ENCODE measurements around the gene TAB2. TPM values are rescaled to one million over a fixed set of nuclear protein-coding genes. Genes with fewer than 3 reads are reported as not detected.
A peak's percentile ranks its signal among the peaks of the same experiment; 100 is the strongest.
"Not testable (repeated sequence)": the region's sequence is repeated elsewhere in the genome, so short reads cannot be mapped to it uniquely, and the experiment has no call there.

Gene TAB2
- total RNA-seq, 2 donors from 2014 or later: 192 to 199 TPM

DNA sequence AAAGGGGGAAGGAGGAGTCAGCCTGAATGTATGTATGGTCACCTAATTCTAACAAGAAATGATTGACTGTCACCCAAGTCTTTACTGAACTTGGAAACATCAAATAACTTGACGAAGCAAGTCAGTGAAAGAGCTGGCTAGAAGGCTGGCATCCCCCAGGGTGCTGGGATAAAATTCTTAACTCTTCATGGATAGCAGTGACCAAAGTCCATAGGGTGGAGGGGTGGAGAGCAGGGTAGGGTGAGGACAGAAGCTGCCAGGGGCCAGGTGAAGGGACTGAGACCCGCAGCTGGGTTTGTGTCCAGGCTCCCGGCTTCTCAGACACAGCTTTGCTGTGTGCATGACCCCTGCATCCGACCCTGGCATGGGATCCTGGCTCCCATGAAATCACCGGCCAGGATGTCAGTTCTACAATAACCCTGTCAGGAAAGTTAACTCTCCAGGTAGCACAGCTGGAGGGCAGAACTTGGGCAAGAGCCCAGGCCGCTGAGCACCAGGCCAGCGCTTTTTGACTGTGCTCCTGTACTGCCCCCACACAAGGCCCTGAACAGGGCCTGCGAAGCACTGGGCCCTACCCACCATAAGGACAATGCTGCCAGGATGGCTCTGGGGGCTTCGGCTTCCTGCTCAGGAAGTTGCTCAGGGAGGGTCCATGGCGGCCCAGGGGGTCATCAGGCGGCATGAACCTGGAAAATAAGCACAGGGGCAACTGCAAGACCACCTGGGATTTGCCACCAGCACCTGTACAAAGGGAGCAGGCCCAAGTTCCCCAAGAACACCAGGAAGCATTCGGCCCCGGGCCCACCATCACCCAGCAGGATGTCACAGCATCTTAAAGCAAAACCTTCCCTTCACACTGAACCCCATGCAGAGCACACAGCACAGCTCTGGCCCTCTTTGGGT is 134.8 kb downstream of the TAB2 start:
- no peaks in the 10 kb centered on the region for H3K9me3 ChIP-seq (ENCODE audit: control insufficient read depth, low read length, poor library complexity, severe bottlenecking)
- Mint-ChIP-seq H3K36me3 (ENCODE audit: low read depth) (peaks cover 2% of the 10 kb centered on the region), H3K4me1 (peaks cover 11% of the 10 kb centered on the region), H3K27ac (peak overlapping the region; percentile 57), H3K4me3 (peak overlapping the region; percentile 47), H3K27me3 (no peaks in the 10 kb centered on the region)
- DNase-seq (no peak), ATAC-seq (no peak)

DNA sequence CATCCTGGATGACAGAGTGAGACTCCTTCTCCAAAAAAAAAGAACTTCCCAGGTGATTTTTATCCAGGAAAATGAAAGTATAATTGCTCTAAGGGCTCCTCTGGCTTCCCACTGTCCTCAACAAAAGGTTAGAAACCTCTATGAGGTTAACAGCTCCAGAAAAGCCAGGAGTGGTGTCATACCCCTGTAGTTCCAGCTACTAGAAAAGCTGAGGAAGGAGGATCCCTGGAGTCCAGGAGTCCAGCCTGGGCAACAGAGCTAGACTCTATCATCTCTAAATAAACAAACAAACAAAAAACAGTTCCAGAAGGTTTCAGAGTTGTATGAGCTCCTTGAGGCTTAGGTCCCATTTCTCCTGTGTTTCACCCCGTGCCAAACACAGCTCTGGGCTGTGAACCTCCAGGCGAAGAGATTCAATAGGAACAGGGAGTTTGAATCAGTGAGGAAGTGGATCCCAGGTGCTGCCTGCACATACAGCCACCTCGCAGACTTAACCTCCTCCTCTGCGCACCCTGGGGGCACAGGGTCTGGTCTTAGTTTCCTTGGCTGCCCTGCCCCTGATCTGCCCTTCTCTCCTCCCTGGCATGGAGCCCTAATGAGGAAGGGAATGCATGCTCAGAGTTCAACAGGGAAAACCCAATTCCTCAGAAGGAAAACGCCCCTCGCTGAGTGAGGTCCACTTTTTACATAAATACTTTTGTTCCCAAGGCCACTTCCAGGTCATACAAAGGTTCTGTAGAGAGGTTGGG is 136.3 kb downstream of the TAB2 start:
- no peaks in the 10 kb centered on the region for H3K27me3 Mint-ChIP-seq
- H3K27ac Mint-ChIP-seq: peak overlapping the region; percentile 57
- H3K4me3 Mint-ChIP-seq: no peak overlapping the region
- ATAC-seq (no peak), DNase-seq (no peak)
- H3K9me3 ChIP-seq (ENCODE audit: control insufficient read depth, low read length, poor library complexity, severe bottlenecking): no peaks in the 10 kb centered on the region
- peaks cover 11% of the 10 kb centered on the region for H3K4me1 Mint-ChIP-seq
- H3K36me3 Mint-ChIP-seq (ENCODE audit: low read depth): peaks cover 2% of the 10 kb centered on the region

DNA sequence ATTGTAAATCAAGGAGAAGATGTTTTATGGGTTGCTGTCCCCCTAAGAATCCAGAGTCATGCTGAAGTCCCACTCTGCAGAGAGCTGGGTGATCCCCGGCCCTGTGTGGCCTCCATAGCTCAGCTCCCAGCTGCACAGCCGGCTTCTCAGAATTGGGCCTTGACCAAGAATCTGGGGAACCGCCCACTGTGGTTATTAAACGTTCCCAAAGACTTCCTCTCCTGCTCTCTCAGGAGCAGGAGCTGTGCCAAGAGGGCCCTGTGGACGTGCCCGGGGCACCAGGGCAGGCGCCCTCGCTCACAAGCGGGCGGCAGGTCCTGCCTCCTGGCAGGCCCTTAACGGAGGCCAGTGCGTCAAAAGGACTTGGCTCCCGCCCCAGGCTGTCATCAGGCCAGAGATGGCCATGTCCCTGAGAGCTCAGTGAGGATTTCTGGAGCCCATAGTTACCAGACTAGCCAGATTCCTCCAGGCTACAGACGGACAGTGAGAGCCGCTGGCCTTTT is 136.9 kb downstream of the TAB2 start:
- Mint-ChIP-seq H3K36me3 (ENCODE audit: low read depth) (peaks cover 5% of the 10 kb centered on the region), H3K27ac (peak overlapping the region; percentile 57), H3K4me1 (peaks cover 17% of the 10 kb centered on the region), H3K4me3 (no peak overlapping the region), H3K27me3 (no peaks in the 10 kb centered on the region)
- ATAC-seq (peak; percentile 4), DNase-seq (no peak)
- H3K9me3 ChIP-seq (ENCODE audit: control insufficient read depth, low read length, poor library complexity, severe bottlenecking): no peaks in the 10 kb centered on the region

DNA sequence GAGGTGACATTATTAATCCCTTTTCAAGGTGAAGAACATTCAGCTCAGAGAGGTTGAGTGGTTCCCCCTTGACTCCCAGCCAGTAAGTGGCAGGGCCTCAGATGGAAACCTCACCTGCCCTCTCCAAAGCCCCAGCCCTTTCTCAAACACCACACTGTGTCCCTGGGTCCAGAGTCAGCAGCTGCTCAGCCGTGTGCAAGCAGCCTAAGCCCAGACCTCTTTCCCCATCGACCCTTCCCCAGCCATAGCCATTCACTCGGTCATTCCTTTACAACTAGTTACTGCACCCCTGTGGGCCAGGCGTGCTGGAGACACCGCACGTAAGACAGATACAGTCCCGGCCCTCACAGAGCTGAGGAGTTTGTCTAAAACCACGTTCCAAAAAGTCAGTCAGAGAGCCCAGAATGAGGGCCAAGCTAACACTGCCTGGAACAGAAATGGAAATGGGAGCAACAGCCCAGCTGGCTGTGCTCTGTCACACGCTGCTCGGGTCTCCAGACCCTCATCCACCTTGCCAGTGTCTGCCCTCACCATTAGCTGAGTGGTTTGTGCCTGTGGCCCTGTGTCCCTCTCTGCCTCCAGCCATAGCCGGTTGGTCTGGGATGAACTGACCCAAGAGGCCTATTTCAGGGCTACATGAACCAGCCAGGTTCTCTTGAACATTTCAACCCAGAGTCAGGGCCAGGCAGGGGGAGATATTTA is 137.7 kb downstream of the TAB2 start:
- no peak for ATAC-seq
- Mint-ChIP-seq H3K36me3 (ENCODE audit: low read depth) (peaks cover 5% of the 10 kb centered on the region), H3K4me1 (peaks cover 14% of the 10 kb centered on the region), H3K27ac (peak overlapping the region; percentile 88), H3K27me3 (no peaks in the 10 kb centered on the region), H3K4me3 (no peak overlapping the region)
- no peak for DNase-seq
- no peaks in the 10 kb centered on the region for H3K9me3 ChIP-seq (ENCODE audit: control insufficient read depth, low read length, poor library complexity, severe bottlenecking)

DNA sequence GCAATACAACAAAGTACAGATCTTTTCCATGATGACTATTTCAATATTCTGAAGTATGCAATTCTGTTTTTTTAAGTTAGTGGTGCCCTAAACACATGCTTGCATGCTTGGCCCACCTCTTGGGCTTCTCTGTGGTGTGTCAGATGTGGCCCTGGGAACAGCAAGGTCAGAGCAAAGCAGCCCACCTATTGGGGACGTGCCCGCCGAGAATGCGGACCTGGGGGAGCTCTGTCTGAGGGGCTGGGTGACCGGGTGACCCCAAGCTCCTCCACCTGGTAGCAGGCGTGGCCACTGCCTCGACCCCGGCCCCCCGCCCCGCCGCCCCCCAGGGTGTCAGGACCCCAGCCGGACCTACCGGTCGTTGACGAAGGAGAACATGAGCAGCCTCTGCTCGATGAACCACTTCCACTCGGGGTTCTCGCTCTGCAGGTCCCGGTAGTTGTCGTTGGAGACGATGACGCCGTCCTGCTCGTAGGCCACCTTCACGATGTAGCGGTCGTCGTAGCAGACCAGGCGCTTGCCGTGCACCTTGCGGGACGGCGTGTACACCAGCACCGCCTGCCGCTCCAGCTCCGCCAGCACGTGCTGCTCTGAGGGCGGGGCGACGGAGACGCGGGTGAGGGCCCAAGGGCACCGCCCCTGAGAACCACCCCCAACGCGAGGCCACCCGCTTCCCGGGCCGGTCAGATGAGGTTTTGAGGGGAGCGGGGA is 139.0 kb downstream of the TAB2 start:
- H3K27me3 Mint-ChIP-seq: no peaks in the 10 kb centered on the region
- DNase-seq (no peak), ATAC-seq (no peak)
- no peaks in the 10 kb centered on the region for H3K9me3 ChIP-seq (ENCODE audit: control insufficient read depth, low read length, poor library complexity, severe bottlenecking)
- no peak overlapping the region for H3K4me3 Mint-ChIP-seq
- peaks cover 16% of the 10 kb centered on the region for H3K4me1 Mint-ChIP-seq
- peak overlapping the region; percentile 95 for H3K27ac Mint-ChIP-seq
- H3K36me3 Mint-ChIP-seq (ENCODE audit: low read depth): peaks cover 5% of the 10 kb centered on the region

DNA sequence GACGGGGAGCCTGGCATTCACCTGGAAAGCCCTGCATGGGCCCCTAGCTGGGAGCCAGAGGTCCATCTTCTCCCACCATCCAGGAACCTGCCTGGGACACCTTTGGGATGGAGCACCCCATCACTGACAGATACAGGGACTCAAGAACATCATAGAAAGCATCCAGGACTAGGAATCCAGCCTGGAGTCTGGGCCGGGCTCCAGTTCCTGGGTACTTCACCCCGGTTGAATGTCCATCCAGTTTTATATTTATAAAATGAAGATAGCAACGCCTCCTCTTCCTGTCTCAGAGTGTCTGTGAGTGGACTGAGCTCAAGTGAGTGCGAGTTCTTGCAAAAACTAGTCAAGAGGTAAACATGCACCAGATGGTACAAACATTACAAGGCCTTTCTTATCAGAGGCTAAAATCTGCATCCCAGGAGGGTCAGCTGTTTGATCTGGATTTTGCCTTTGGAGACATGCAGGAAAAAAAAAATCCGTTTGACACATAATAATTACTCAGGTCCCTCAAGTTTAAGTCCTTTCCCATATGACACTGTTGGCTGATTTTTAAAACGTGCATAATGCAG is 139.9 kb downstream of the TAB2 start:
- Mint-ChIP-seq H3K4me3 (no peak overlapping the region), H3K4me1 (peaks cover 17% of the 10 kb centered on the region), H3K36me3 (ENCODE audit: low read depth) (peaks cover 6% of the 10 kb centered on the region), H3K27ac (peak overlapping the region; percentile 95), H3K27me3 (no peaks in the 10 kb centered on the region)
- H3K9me3 ChIP-seq (ENCODE audit: control insufficient read depth, low read length, poor library complexity, severe bottlenecking): no peaks in the 10 kb centered on the region
- ATAC-seq (no peak), DNase-seq (no peak)

DNA sequence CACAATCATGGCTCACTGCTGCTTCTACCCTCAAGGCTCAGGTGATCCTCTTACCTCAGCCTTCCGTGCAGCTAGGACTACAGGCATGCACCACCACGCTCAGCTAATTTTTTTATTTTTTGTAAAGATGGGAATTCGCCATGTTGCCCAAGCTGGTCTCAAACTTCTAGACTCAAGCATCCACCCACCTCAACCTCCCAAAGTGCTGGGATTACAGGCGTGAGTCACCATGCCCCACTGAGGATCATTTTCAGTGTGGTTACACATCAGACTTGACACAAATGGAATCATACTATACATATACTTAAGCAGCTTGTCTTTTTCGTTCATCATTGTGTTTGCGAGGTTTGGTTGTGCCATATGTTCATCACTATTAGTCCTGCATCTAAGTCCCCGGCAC is 140.7 kb downstream of the TAB2 start:
- peaks cover 11% of the 10 kb centered on the region for H3K36me3 Mint-ChIP-seq (ENCODE audit: low read depth)
- H3K27me3 Mint-ChIP-seq: no peaks in the 10 kb centered on the region
- DNase-seq: no peak
- no peaks in the 10 kb centered on the region for H3K9me3 ChIP-seq (ENCODE audit: control insufficient read depth, low read length, poor library complexity, severe bottlenecking)
- H3K4me3 Mint-ChIP-seq: peak overlapping the region; percentile 59
- no peak for ATAC-seq
- H3K27ac Mint-ChIP-seq: peak overlapping the region; percentile 95
- H3K4me1 Mint-ChIP-seq: peaks cover 23% of the 10 kb centered on the region

DNA sequence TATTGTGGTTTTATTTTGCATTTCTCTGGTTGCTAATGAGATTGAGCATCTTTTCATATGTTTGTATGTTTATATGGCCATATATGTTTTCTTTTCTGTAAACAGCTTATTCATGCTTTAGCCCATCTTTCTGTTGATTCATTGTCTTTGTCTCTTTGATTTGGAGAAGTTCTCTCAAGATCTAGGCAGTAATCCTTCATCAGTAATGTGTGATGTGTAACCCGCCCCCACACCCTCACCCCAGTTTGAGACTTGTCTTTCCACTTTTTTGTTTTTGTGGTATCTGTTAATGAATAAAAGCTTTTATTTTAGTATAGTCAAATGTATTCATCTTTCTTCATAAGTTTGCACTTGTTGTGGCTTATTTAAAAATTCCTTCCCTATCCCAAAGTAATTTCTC is 141.3 kb downstream of the TAB2 start:
- Mint-ChIP-seq H3K4me3 (peak overlapping the region; percentile 59), H3K36me3 (ENCODE audit: low read depth) (peaks cover 15% of the 10 kb centered on the region), H3K27me3 (no peaks in the 10 kb centered on the region), H3K4me1 (peaks cover 29% of the 10 kb centered on the region), H3K27ac (peak overlapping the region; percentile 95)
- no peaks in the 10 kb centered on the region for H3K9me3 ChIP-seq (ENCODE audit: control insufficient read depth, low read length, poor library complexity, severe bottlenecking)
- ATAC-seq: no peak
- DNase-seq: no peak

DNA sequence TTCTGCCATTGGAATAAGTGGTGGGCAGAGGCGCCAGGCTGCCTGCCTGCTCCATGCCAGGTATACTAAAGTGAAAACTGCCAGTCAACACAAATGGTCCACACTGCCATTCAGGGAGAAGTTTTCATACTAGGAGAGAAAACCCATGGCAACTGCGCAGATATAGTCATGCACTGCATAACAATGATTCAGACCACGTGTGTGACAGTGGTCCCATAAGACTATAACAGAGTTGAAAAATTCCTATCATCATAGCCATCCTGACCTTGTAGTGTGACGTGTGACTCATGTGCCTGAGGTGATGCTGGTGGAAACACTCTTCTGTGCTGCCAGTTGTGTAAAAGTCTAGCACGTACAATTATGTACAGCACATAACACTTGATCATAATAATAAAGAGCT is 142.2 kb downstream of the TAB2 start:
- ATAC-seq: no peak
- DNase-seq: no peak
- Mint-ChIP-seq H3K36me3 (ENCODE audit: low read depth) (peaks cover 22% of the 10 kb centered on the region), H3K4me3 (no peak overlapping the region), H3K27me3 (no peaks in the 10 kb centered on the region), H3K27ac (peak overlapping the region; percentile 95), H3K4me1 (peaks cover 38% of the 10 kb centered on the region)
- H3K9me3 ChIP-seq (ENCODE audit: control insufficient read depth, low read length, poor library complexity, severe bottlenecking): no peaks in the 10 kb centered on the region

DNA sequence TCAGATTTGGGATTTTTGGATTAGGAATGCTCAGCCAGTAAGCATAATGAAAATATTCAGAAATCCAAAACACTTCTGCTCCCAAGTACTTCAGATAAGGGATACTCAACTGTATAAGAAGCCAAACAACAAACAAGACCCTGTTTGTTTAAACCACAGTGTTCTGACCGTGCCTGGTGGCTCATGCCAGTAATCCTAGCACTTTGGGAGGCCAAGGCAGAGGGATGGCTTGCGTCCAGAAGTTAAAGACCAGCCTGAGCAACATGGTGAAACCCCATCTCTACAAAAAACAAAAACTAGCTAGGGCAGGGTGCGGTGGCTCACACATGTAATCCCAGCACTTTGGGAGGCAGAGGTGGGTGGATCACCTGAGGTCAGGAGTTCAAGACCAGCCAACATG is 142.7 kb downstream of the TAB2 start:
- DNase-seq; H3K9me3 ChIP-seq (ENCODE audit: control insufficient read depth, low read length, poor library complexity, severe bottlenecking); H3K27me3 Mint-ChIP-seq; ATAC-seq: not testable (repeated sequence)
- H3K36me3 Mint-ChIP-seq (ENCODE audit: low read depth): peaks cover 23% of the 10 kb centered on the region
- peak overlapping the region; percentile 95 for H3K27ac Mint-ChIP-seq
- H3K4me3 Mint-ChIP-seq: peak overlapping the region; percentile 41
- peaks cover 39% of the 10 kb centered on the region for H3K4me1 Mint-ChIP-seq

All from T-helper 17 cell (primary cell).